H1 (cell line): Measurements from ENCODE around the gene EYA2. TPM values are rescaled to one million over a fixed set of nuclear protein-coding genes. Genes with fewer than 3 reads are reported as not detected.

Experiments used
- CTCF ChIA-PET: fragments of 300-600 bp; sonication (Branson Sonifier 250); formaldehyde crosslinking; loops from one replicate; lab custom pipeline; 2021; ENCODE audit not compliant: partially characterized antibody; lab: Charles Lee
- POLR2A ChIA-PET: fragments of 300-600 bp; sonication (Branson Sonifier 250); formaldehyde crosslinking; loops from one replicate; lab custom pipeline; 2021; ENCODE audit warnings: inconsistent platforms; ENCODE audit not compliant: partially characterized antibody; lab: Charles Lee
- DNase-seq, 2 experiments: peaks; one replicate each; pipeline versions ENCODE4 v3.0.0 to v3.0.0-alpha.2; 2010 to 2022; ENCODE audit warnings: low spot score in 2 of 2, low read depth in 1 of 2, mixed read lengths in 1 of 2
- FAIRE-seq: peaks from 2 replicates; lab custom pipeline; 2011; peaks lifted over from hg19 to GRCh38; lab: Jason Lieb, UNC
- H2AFZ ChIP-seq: 2 replicates; pipeline ENCODE4 v1.8.1; 2012; ENCODE audit warnings: low read length, inconsistent platforms
- H2AK5ac ChIP-seq: 2 replicates; pipeline ENCODE4 v1.6.1; 2013; ENCODE audit warnings: low read depth, low read length
- H2BK120ac ChIP-seq: replicated peaks from 2 replicates; pipeline ENCODE3; 2013; ENCODE audit warnings: low read depth, low read length, inconsistent platforms
- H2BK12ac ChIP-seq: 2 replicates; pipeline ENCODE4 v1.6.1; 2013; ENCODE audit warnings: low read depth, low read length
- H2BK15ac ChIP-seq: 2 replicates; pipeline ENCODE4 v1.6.1; 2013; ENCODE audit warnings: low read length
- H2BK20ac ChIP-seq: 2 replicates; pipeline ENCODE4 v1.6.1; 2013; ENCODE audit warnings: low read length
- H2BK5ac ChIP-seq: 2 replicates; pipeline ENCODE4 v1.6.1; 2013; ENCODE audit warnings: low read depth, low read length
- H3K14ac ChIP-seq: 2 replicates; pipeline ENCODE4 v1.6.1; 2013; ENCODE audit warnings: inconsistent platforms; ENCODE audit not compliant: insufficient read length
- H3K18ac ChIP-seq: 2 replicates; pipeline ENCODE4 v1.6.1; 2013; ENCODE audit warnings: low read length; ENCODE audit errors: extremely low read depth
- H3K23ac ChIP-seq: 2 replicates; pipeline ENCODE4 v1.6.1; 2013; ENCODE audit warnings: inconsistent platforms; ENCODE audit not compliant: insufficient read length
- H3K23me2 ChIP-seq: 2 replicates; pipeline ENCODE4 v1.6.1; 2013; ENCODE audit warnings: low read depth, low read length
- H3K27ac ChIP-seq: 2 replicates; pipeline ENCODE4 v1.6.1; 2011; ENCODE audit warnings: low read depth, low read length, inconsistent platforms
- H3K27me3 ChIP-seq, 4 experiments: replicated peaks in 1 of 4; 1 replicate in 1 of 4; 2 replicates in 3 of 4; pipeline versions ENCODE4 v1.6.1 to v1.8.1; 2011 to 2013; ENCODE audit warnings: low read length in 3 of 4, mild to moderate bottlenecking in 3 of 4, inconsistent platforms in 2 of 4, mixed read lengths in 2 of 4, moderate library complexity in 1 of 4; ENCODE audit not compliant: control insufficient read depth in 3 of 4, insufficient read depth in 3 of 4; ENCODE audit errors: extremely low read depth in 1 of 4
- H3K36me3 ChIP-seq, 4 experiments: 2 replicates each; pipeline versions ENCODE4 v1.6.1 to v1.8.1; 2011 to 2013; ENCODE audit warnings: mild to moderate bottlenecking in 4 of 4, low read length in 3 of 4, moderate library complexity in 2 of 4, control low read depth in 1 of 4, inconsistent platforms in 1 of 4; ENCODE audit not compliant: insufficient read depth in 4 of 4, control insufficient read depth in 2 of 4
- H3K4ac ChIP-seq: replicated peaks from 2 replicates; pipeline ENCODE3; 2013; ENCODE audit warnings: low read length, low read depth, mixed read lengths, inconsistent platforms; ENCODE audit not compliant: insufficient read length
- H3K4me1 ChIP-seq, 4 experiments: replicated peaks in 1 of 4; 1 replicate in 1 of 4; 2 replicates in 3 of 4; pipeline versions ENCODE4 v1.6.1 to v1.8.1; 2011 to 2013; ENCODE audit warnings: low read length in 3 of 4, inconsistent platforms in 2 of 4, mixed read lengths in 1 of 4; ENCODE audit not compliant: insufficient read depth in 4 of 4, control insufficient read depth in 3 of 4
- H3K4me2 ChIP-seq, 2 experiments: 2 replicates each; pipeline versions ENCODE4 v1.6.1 to v1.8.1; 2011 to 2013; ENCODE audit warnings: low read depth in 2 of 2, low read length in 2 of 2, control low read depth in 1 of 2, inconsistent platforms in 1 of 2, mild to moderate bottlenecking in 1 of 2; ENCODE audit not compliant: insufficient read depth in 1 of 2
- H3K4me3 ChIP-seq, 4 experiments: fragments of 200-600, 300-600 bp in 1 of 4; sonication (generic), shearing (Covaris generic), sonication (Bioruptor Twin) in 1 of 4; 2 replicates each; pipeline versions ENCODE4 v1.5.1 to v1.8.1; 2011 to 2016; ENCODE audit warnings: low read length in 4 of 4, low read depth in 3 of 4, control low read depth in 2 of 4, inconsistent platforms in 2 of 4, mild to moderate bottlenecking in 2 of 4, mixed read lengths in 1 of 4, moderate library complexity in 1 of 4; ENCODE audit not compliant: insufficient read depth in 2 of 4; ENCODE audit errors: extremely low read depth in 1 of 4
- H3K56ac ChIP-seq: replicated peaks from 2 replicates; pipeline ENCODE3; 2013; ENCODE audit warnings: low read depth, mild to moderate bottlenecking, mixed read lengths, low read length, inconsistent platforms; ENCODE audit not compliant: insufficient read length
- H3K79me1 ChIP-seq: 2 replicates; pipeline ENCODE4 v1.6.1; 2013; ENCODE audit warnings: low read depth, low read length, control low read depth
- H3K79me2 ChIP-seq, 2 experiments: 2 replicates each; pipeline versions ENCODE4 v1.6.1 to v1.8.1; 2012 to 2013; ENCODE audit warnings: low read length in 2 of 2, mild to moderate bottlenecking in 2 of 2, inconsistent platforms in 1 of 2; ENCODE audit not compliant: insufficient read depth in 2 of 2, control insufficient read depth in 1 of 2
- H3K9ac ChIP-seq, 4 experiments: replicated peaks in 1 of 4; 1 replicate in 1 of 4; 2 replicates in 3 of 4; pipeline versions ENCODE4 v1.6.1 to v1.8.1; 2011 to 2013; ENCODE audit warnings: low read depth in 3 of 4, low read length in 3 of 4, control low read depth in 2 of 4, mild to moderate bottlenecking in 2 of 4, moderate library complexity in 2 of 4, inconsistent platforms in 1 of 4; ENCODE audit errors: extremely low read depth in 1 of 4
- H3K9me3 ChIP-seq, 2 experiments: 2 replicates each; pipeline versions ENCODE4 v1.6.1 to v1.8.1; 2012 to 2013; ENCODE audit warnings: mild to moderate bottlenecking in 2 of 2, moderate library complexity in 2 of 2, control low read depth in 1 of 2, inconsistent platforms in 1 of 2, low read depth in 1 of 2, low read length in 1 of 2, mixed read lengths in 1 of 2; ENCODE audit not compliant: insufficient read depth in 2 of 2
- H4K20me1 ChIP-seq, 2 experiments: replicated peaks in 1 of 2; 2 replicates each; pipeline versions ENCODE3 to v1.8.1; 2011 to 2013; ENCODE audit warnings: inconsistent platforms in 2 of 2, low read length in 2 of 2, mild to moderate bottlenecking in 1 of 2; ENCODE audit not compliant: insufficient read depth in 2 of 2, control insufficient read depth in 1 of 2
- H4K5ac ChIP-seq: 2 replicates; pipeline ENCODE4 v1.6.1; 2013; ENCODE audit warnings: low read length, low read depth, mixed read lengths, inconsistent platforms; ENCODE audit not compliant: insufficient read length
- H4K8ac ChIP-seq: 2 replicates; pipeline ENCODE4 v1.8.0; 2013; ENCODE audit warnings: mild to moderate bottlenecking, moderate library complexity, low read length, inconsistent platforms; ENCODE audit not compliant: insufficient read depth; ENCODE audit errors: extremely low read depth
- H4K91ac ChIP-seq: replicated peaks from 2 replicates; pipeline ENCODE3; 2013; ENCODE audit warnings: low read length, mixed read lengths, inconsistent platforms; ENCODE audit not compliant: insufficient read length
- CBX8 ChIP-seq: fragments of 300-800, 300-1000 bp; sonication (generic); IDR thresholded peaks from 2 replicates; pipeline ENCODE4 v1.7.1; 2016; ENCODE audit warnings: low read depth, low read length, borderline replicate concordance
- CREB1 ChIP-seq: IDR thresholded peaks from 2 replicates; pipeline ENCODE4 v1.6.1; 2012; ENCODE audit warnings: inconsistent platforms
- HDAC6 ChIP-seq: IDR thresholded peaks from one replicate; pipeline ENCODE4 v1.7.1; 2012; ENCODE audit warnings: low read depth, mild to moderate bottlenecking, inconsistent platforms, low read length, moderate library complexity
- KDM4A ChIP-seq: IDR thresholded peaks from one replicate; pipeline ENCODE4 v1.7.1; 2012; ENCODE audit warnings: low read depth, mild to moderate bottlenecking, moderate library complexity, low read length, inconsistent platforms; ENCODE audit not compliant: severe bottlenecking
- KDM5A ChIP-seq: fragments of 200-600 bp; IDR thresholded peaks from 2 replicates; pipeline ENCODE4 v1.7.1; 2012; ENCODE audit warnings: mild to moderate bottlenecking, low read length, inconsistent platforms, mixed read lengths
- RAD21 ChIP-seq, 2 experiments: IDR thresholded peaks in 1 of 2; conservative IDR thresholded peaks in 1 of 2; 2 replicates each; pipeline ENCODE4 v1.6.1; 2011; ENCODE audit warnings: low read depth in 2 of 2, low read length in 2 of 2, improper control_type of control experiment in 1 of 2, inconsistent platforms in 1 of 2, mild to moderate bottlenecking in 1 of 2, moderate library complexity in 1 of 2
- RBBP5 ChIP-seq: IDR thresholded peaks from 2 replicates; pipeline ENCODE4 v1.7.1; 2012; ENCODE audit warnings: low read depth, mild to moderate bottlenecking, inconsistent platforms, low read length, moderate library complexity, borderline replicate concordance
- RFX5 ChIP-seq: IDR thresholded peaks from 2 replicates; pipeline ENCODE4 v1.6.1; 2011; ENCODE audit warnings: low read depth, low read length, improper control_type of control experiment, borderline replicate concordance
- SUZ12 ChIP-seq: fragments of 200-600 bp; sonication (generic); IDR thresholded peaks from 2 replicates; pipeline ENCODE4 v1.6.1; 2012; ENCODE audit warnings: mild to moderate bottlenecking, inconsistent platforms, low read length, moderate library complexity, mixed read lengths
- TAF1 ChIP-seq: IDR thresholded peaks from 2 replicates; pipeline ENCODE4 v1.6.1; 2011; ENCODE audit warnings: mild to moderate bottlenecking, low read depth, low read length
- WGBS, 2 experiments: shearing (Covaris generic) in 1 of 2; methylation state at CpG; one replicate each; pipeline versions ENCODE4 v1.1.6 to v1.1.7; 2013 to 2015; ENCODE audit warnings: low lambda C conversion rate in 2 of 2, mixed read lengths in 2 of 2, inconsistent platforms in 1 of 2, low coverage in 1 of 2, missing lambda C conversion rate in 1 of 2; ENCODE audit not compliant: insufficient replicate concordance in 2 of 2, insufficient coverage in 1 of 2, insufficient read length in 1 of 2; ENCODE audit errors: extremely low coverage in 1 of 2, missing lambda C conversion rate in 1 of 2; 5-methylcytosine and 5-hydroxymethylcytosine counted together
- polyA plus RNA-seq, 7 experiments: library from polyadenylated mRNA; depleted of rRNA in 3 of 7; stranded (reverse) in 5 of 7; unstranded in 2 of 7; fragments of >200 nt in 5 of 7; fragments of 200-250 nt in 2 of 7; gene quantifications; 1 replicate in 5 of 7; 2 replicates in 1 of 7; 4 replicates in 1 of 7; pipeline versions ENCODE4 v1.2.1 to v1.2.3, GENCODE V29; 2011 to 2013; ENCODE audit warnings: missing spikeins in 2 of 7, mixed read lengths in 2 of 7
- total RNA-seq: library from RNA; stranded (reverse); fragmentation: NEBNext Ultra II Directional; extraction: Animal tissue kit (Norgen Biotek cat#: 25700); gene quantifications from 2 replicates; pipeline ENCODE4 v1.2.1, GENCODE V29; 2021

The EYA2 gene
- total and polyA plus RNA-seq, 2 of the 8 experiments (the other 6 are each of a cell fraction or from before 2014, with no cell fraction given), result 1.6 to 1.7 TPM

DNA sequence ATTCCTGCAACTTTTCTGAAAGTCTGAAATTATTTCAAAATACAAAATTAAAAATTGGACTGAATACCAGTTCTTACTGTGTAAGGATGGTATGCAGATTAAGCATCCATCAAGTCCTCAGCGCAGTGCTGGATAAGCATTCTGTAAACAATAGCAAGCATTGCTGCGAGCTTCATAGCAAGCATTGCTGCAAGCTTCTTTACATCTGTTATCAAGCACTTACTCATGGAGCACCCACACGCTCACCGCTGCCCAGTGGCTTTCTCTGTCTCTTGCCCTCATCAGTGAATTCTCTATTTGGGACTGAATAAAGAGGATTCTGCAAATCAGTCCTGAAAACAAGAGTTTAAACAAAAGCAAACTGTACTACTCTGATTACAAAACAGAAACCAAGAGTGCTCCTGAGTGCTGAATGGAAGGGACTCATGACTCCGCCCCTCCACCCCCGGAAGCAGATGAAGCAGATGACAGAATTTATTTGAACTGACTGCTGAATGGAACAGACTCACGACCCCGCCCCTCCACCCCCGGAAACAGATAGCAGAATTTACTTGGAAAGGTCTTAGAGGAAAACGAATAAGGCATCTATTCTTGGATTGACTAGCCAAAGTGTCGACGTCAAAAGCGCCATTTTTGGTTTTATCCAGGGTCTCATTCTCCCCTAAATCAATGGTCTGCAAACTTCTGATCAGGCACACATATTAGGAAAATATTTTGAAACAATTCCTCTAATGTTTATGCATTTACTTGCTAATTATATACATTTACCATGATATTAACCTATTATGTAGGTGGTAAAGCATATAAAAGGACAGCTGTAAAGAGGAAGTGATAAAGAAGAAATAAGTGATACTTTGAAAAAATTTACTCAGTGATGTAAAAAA, 22.1 kb upstream of the EYA2 start:
- Histone ChIP-seq H3K4ac (no peak overlapping the region), H4K91ac (no peak overlapping the region), H3K36me3 (no peaks in the 10 kb centered on the region), H3K56ac (no peak overlapping the region), H3K79me1 (no peaks in the 10 kb centered on the region), H3K27me3 (no peaks in the 10 kb centered on the region), H3K4me1 (peaks cover 0 to 4% (median 0%) of the 10 kb centered on the region in 4 experiments; a peak in 1 of 7 replicates), H2BK5ac (no peak overlapping the region), H4K5ac (no peak overlapping the region), H3K9me3 (no peaks in the 10 kb centered on the region; a peak in 1 of 4 replicates), H2BK20ac (no peak overlapping the region), H3K9ac (no peak overlapping the region), H4K8ac (no peak overlapping the region), H2AK5ac (no peak overlapping the region), H2BK15ac (no peak overlapping the region), H4K20me1 (no peaks in the 10 kb centered on the region), H2BK120ac (no peak overlapping the region), H3K4me2 (no peak overlapping the region; a peak in 1 of 4 replicates), H2AFZ (peak overlapping the region; percentile 77; the same call in 1 of the 2 replicates), H3K79me2 (no peaks in the 10 kb centered on the region), H3K4me3 (no peak overlapping the region), H2BK12ac (no peak overlapping the region), H3K27ac (no peak overlapping the region), H3K23me2 (no peaks in the 10 kb centered on the region), H3K18ac (no peak overlapping the region), H3K23ac (no peak overlapping the region), H3K14ac (no peak overlapping the region)
- FAIRE-seq (no peak), DNase-seq (no peak)
- POLR2A ChIA-PET, result no interaction called here
- CTCF ChIA-PET, result interaction anchor here (0.7 to 1.0 kb wide), 2 partner anchors 34 to 65 kb away, joined by 3 read pairs; no protein-coding TSS in a partner anchor
- TF ChIP-seq RAD21 (IDR thresholded peaks at IDR 0.05 in 1 of 2, conservative IDR thresholded peaks at IDR 0.05 in 1 of 2; ENCODE audit: low read depth in 2 of 2, low read length in 2 of 2), result no peak
- TF ChIP-seq CBX8, result no peak
- TF ChIP-seq RBBP5, result no peak
- TF ChIP-seq CREB1, result no peak
- no peak for TF ChIP-seq HDAC6
- no peak for TF ChIP-seq SUZ12
- TF ChIP-seq TAF1, result no peak
- no peak for TF ChIP-seq KDM5A
- TF ChIP-seq KDM4A, result no peak
- TF ChIP-seq RFX5, result no peak
- 83% methylated on average over 13 of the region's 13 CpGs; no CpG with 5 or more reads in 1 of the 2 experiments for whole genome bisulfite sequencing, 2 experiments
